SKM-1 (cell line): ENCODE measurements around the gene ANO8.

ENCODE experiments used
- DNase-seq: peaks from one replicate; lab custom pipeline; 2025; ENCODE audit not compliant: unreplicated experiment; lab: John Stamatoyannopoulos, UW

ANO8 gene

GRCh38 chr19:17329366-17330261 is 5.0 kb downstream of the ANO8 start:
- DNase-seq, result no peak

GRCh38 chr19:17328517-17329365 is 5.9 kb downstream of the ANO8 start:
- DNase-seq, result no peak

- no peak for DNase-seq
Observed at GRCh38 chr19:17327654-17328516, 6.8 kb downstream of the ANO8 start.

GRCh38 chr19:17327068-17327653 is 7.5 kb downstream of the ANO8 start:
- DNase-seq, result no peak

- DNase-seq, result no peak
Observed at GRCh38 chr19:17326595-17326966, 8.1 kb downstream of the ANO8 start.

GRCh38 chr19:17325881-17326594 is 8.6 kb downstream of the ANO8 start:
- DNase-seq, result no peak

- DNase-seq, result no peak
Observed at GRCh38 chr19:17325133-17325532, 9.5 kb downstream of the ANO8 start.

- no peak for DNase-seq
Observed at GRCh38 chr19:17324357-17325114, 10.1 kb downstream of the ANO8 start.

GRCh38 chr19:17323964-17324332 is 10.7 kb downstream of the ANO8 start:
- DNase-seq, result no peak

GRCh38 chr19:17323300-17323963 is 11.2 kb downstream of the ANO8 start:
- DNase-seq, result no peak

GRCh38 chr19:17322854-17323253 is 11.8 kb downstream of the ANO8 start:
- no peak for DNase-seq

- DNase-seq, result no peak
Observed at GRCh38 chr19:17321655-17322489, 12.8 kb downstream of the ANO8 start.

- no peak for DNase-seq
Observed at GRCh38 chr19:17320435-17320834, 14.2 kb downstream of the ANO8 start.

- no peak for DNase-seq
Observed at GRCh38 chr19:17319473-17320238, 15.0 kb downstream of the ANO8 start.

GRCh38 chr19:17318966-17319365 is 15.7 kb downstream of the ANO8 start:
- DNase-seq, result no peak

- no peak for DNase-seq
Observed at GRCh38 chr19:17314007-17314593, 20.6 kb downstream of the ANO8 start.
